GM12874 (cell line): ENCODE measurements around the gene CCSER2.

Experiments
- TF ChIP-seq, protein P1 (sequence below): IDR thresholded peaks from 2 replicates; pipeline ENCODE4 v1.5.1; 2011; ENCODE audit warnings: low read depth, mild to moderate bottlenecking, control low read depth, low read length, moderate library complexity; ENCODE audit not compliant: insufficient read depth

Gene CCSER2

DNA sequence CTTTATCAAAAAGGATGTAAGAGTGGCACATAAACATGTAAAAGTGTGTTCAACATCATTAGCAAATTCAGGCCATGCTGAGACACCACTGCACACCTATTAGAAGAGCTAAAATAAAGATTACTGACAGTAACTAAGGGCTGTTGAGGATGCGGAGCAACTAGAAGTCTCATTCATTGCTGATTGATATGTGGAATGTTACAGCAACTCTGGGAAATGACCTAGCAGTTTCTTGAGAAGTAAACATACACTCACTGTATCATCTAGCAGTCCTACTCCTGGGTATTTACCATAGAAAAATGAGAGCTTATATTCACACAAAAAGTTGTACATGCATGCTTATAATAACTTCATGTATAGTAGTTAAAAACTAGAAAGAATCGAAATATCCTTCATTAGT lies 77.3 kb downstream of the CCSER2 start:
- TF ChIP-seq, protein P1, sequence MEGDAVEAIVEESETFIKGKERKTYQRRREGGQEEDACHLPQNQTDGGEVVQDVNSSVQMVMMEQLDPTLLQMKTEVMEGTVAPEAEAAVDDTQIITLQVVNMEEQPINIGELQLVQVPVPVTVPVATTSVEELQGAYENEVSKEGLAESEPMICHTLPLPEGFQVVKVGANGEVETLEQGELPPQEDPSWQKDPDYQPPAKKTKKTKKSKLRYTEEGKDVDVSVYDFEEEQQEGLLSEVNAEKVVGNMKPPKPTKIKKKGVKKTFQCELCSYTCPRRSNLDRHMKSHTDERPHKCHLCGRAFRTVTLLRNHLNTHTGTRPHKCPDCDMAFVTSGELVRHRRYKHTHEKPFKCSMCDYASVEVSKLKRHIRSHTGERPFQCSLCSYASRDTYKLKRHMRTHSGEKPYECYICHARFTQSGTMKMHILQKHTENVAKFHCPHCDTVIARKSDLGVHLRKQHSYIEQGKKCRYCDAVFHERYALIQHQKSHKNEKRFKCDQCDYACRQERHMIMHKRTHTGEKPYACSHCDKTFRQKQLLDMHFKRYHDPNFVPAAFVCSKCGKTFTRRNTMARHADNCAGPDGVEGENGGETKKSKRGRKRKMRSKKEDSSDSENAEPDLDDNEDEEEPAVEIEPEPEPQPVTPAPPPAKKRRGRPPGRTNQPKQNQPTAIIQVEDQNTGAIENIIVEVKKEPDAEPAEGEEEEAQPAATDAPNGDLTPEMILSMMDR, result no peak

DNA sequence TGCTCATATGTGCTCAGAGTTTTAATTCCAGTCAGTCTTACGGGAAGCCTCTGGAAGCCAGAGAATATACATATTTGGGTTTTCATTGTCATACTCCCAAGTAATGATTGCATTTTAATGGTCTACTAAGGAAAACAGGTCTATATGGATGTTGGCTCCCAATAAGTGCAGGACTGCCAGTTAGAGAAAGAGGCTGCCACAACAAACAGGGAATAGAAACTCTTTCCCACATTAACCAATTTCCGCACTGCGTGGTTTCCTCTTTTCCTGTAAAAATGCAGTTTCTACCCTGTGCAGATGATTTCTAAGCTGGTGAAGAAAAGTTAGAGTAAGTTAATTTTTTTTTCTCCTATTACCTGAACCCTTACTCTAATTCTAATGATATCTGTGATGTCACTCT lies 78.2 kb downstream of the CCSER2 start:
- TF ChIP-seq, protein P1, result no peak

DNA sequence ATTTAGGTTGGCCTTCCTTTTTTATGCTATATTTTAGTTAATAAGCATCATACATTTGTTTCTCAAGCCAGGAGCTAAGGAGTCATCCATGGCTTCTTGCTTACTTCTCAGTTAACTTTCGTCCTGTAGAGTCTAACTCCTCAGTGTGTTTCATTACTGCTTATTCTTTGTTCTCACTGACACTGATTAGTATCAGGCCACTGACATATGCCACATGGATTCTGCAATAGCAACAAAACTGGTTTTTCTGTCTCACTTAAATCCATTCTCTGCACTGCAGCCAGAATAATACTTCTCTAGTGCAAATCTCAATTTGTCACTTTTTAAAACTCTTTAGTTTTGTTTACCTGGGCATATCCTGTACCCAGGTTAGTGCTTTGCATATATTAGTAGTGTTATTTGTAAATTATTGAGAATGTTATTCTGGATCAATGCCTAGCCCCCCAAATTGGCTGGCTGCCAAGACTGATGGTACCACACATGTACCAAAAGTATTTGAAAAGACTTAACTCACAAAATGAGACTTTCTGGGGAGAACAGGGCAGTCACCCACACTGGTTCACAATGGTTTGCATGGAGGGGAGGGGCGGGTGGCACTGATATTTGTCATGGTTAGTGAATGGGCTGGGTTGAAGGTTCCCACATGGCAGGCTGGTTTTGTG lies 79.1 kb downstream of the CCSER2 start:
- TF ChIP-seq, protein P1, result no peak

DNA sequence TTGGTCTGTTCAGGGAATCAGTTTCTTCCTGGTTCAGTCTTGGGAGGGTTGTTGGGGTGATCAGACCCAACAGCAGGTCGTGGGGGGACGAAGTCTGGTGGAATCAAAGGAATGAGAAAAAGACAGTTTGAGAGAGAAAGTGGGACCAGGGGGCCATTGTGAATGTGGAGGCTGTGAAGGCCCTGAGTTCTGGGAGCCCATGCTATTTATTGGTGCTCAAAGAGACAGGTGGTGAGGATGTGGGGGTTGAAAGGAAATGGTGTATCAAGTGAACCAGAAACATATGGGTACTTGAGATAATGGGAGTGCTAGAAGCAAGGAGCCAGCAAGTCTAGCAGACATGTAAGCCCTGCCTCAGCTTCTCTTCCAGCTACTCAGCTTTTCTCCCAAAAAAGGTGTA lies 84.1 kb downstream of the CCSER2 start:
- TF ChIP-seq, protein P1, result no peak

DNA sequence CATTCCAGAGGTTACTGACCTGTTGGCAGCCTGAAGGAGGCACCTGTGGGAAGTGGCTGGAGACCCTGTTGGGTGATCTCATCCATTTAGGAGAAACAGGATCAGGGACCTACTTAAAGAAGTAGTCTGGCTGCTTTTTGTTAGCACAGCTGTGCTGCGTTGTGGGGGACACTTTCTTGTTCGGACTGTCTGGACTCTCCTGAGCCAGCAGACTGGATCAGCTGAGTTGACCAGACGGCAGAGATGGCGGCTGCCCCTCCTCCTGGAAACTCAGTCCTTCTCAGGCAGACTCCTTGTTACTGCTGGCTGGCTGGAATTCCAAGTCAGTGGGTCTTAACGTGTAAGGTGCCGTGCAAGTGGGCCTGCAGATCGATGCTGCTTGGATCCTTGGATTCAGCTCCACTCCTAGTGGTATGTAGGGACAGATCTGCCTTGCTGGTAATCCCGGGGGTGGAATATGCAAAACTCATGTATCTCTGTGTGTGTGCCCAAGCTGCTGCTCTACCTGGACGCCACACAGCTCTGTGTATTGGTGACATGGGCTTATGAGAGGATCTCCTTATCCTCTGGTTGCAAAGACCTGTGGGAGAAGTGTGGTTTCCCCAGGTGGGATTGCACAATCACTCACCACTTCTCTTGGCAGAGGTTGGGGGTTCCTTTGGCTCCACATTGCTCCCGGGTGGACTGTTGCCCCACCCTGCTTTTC lies 87.3 kb downstream of the CCSER2 start:
- TF ChIP-seq, protein P1, result no peak

DNA sequence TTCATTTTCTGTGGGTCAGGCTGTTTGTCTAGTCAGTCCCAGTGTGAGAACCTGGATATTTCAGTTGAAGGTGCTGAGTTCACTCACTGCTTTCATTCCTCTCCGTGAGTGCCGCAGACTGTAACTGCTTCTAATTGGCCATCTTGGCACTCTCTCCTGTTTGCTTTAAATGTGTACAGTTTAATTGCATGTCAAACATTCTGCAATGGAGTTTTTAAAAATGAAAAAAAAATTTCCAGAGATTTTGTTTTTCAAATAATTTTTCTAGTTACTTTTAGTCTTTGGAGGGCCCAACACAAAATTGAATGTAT lies 87.8 kb downstream of the CCSER2 start:
- TF ChIP-seq, protein P1, result no peak

DNA sequence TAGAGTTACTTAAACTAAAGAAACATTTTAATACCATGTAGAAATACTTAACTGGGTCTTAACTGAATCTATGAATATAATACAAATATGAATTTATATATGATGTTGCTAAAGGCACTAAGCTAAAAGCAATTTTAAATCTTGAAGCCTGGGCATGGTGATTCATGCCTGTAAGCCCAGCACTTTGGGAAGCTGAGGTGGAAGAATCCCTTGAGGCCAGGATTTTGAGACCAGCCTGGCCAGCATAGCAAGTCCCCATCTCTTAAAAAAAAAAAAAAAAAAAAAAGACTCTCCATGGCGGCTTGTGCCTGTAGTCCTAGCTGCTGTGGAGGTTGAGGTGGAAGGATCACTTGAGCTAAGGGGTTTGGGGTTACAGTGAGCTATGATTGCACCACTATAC lies 95.3 kb downstream of the CCSER2 start:
- TF ChIP-seq, protein P1, result no peak
